Measurements from ENCODE around the gene NTRK2.

The NTRK2 gene

GRCh38 chr9:84781458-84781857 is 111.9 kb downstream of the NTRK2 start:
- DNase-seq, result no peak

DNA sequence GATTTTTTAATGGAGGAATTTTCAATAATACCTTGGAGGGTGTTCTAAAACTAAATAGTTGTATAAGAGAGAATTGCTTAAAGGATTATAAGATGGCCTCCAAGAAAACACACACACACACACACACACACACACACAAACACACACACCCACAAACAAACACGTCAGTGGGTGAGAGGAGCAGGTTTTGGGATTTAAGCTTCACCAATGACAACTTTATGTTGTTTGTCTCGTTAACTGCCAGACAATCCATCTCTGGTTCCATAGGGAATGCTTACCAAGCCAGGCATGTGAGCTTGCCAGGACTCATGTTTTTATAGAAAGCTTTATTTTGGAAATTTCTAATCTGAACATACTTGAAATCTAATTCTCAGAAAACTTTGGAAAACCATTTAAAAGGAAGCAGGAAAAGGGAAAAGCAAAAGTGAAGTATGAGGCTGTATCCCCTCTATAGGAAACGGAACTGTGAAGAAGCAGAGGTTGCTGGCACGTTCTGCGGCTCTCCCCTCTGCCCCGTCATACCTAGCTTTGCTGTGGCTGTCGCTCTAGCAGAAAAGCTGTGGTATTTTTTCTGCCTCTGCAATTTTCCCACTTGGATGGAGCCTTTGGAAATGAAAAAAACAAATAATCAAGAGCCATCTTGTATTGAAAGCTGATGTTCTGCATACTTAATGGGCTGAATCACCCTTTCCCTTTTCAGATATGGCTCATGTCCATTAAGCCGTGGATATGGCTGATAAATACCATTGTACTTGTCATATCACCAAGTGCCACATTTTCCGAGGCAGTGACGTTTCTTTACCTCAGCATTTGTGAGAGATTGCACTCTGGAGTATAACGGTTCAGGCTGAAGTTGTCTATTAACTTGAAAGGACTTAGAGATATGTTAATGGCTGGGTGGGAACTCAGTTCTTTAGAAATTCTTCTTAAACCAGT is 112.7 kb downstream of the NTRK2 start:
- no peak for ATAC-seq
- DNase-seq, result no peak

More at GRCh38 chr9:84781458-84781857, 111.9 kb downstream of the NTRK2 start:
- no peak for ATAC-seq

DNA sequence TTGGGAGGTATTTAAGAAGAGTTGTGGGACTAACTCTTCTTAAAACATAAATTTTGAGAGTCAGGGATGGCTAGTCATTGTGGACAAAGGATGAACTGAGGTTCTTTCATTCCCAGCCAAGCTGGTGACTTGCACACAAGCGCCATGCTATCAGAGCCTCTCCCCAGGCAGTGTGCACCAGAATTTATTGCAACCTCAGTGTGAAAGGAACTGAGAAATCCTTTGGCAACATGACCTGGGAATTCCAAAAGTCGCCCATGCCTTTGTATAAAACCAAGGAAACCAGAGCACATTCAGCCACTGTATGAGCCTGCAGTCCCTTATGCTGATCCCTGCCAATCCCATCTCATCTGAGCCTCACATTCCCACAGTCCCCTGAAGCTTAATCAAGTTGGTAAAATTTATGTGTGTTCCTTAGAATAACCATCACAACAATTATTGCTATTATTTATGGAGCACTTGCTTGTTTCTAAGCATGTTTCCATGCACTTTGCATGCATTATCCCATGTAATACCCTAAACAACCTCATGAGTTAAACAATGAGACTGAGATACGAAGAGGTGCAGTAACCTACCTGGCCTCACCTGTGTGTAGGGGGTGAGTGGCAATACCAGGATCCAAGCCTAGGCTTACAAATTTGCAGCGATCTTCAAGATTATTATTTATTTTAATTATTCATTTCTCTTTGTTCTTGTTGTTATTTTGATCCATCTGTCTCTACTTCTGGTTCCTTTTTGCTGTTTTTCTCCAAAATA is 116.4 kb downstream of the NTRK2 start:
- DNase-seq, result no peak
- ATAC-seq, result no peak

DNA sequence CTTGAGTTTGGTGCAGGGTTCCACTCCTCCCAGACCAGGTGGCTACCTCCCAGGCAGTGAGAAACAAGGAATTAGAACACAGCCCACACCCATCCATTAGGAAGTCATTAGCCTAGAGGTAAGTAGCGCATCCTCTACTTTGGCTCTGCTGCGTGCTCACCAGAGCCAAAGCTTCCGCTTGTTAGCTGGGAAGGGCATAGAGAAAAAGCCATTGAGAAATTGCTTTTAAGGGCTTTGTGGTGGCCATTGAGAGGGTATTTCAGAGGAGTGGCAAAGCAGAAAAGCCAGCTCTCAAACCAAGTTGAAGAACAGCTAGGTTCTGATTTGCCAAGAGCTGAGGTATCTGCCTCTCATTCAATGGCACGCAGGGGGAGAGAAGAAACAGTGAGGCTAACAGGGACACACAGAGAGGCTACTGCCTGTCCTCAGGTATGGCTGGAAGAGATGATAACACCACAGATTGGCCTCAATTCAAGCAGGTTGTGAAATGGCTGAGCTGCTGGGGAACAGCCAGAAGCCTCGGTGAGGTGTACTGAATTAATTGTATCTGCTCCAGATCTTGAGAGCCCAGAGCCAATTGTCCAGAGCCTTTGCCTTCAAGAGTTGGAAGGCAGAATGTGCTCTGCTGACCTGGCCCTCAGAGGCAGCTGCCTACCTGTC is 119.4 kb downstream of the NTRK2 start:
- ATAC-seq (no peak), DNase-seq (no peak)

DNA sequence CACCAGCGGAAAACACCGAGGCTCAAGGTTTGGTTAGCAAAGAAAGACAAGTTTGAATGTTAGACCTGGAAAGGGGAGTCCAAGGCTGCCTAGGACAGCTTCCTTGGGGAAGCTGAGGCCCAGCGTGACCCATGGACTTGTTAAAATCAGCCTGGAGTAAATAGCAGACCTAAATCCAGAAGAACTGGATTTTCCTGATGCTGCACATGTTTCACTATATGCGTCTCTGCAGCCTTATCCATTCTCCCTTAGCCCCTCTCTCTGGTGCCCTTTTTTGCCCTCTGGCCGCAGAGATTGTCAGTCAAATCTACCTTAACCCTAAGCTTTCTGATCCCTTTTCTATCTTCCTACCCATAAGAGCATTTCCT is 119.9 kb downstream of the NTRK2 start:
- no peak for ATAC-seq
- DNase-seq, result no peak

GRCh38 chr9:84791643-84792042 is 122.1 kb downstream of the NTRK2 start:
- no peak for DNase-seq
- ATAC-seq, result no peak

DNA sequence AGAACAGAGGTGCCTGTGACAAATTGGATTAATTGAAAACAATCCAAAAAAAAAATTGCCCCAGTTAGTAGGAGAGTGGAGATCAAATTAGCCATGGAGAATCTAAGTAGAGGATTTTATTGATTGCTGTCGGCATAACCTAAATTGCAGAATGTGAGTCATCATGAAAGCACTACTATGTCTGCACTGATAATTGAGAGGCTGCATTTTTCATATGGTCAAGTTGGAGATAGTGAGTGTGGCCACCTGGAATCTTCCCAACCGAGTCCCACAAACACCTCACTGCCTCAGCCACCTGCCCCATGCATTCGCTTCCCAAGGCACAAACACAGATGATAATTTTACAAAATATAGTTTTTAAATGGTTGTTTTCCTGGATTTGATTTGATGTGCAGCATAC is 123.7 kb downstream of the NTRK2 start:
- ATAC-seq (no peak), DNase-seq (no peak)

GRCh38 chr9:84794981-84795637 is 125.6 kb downstream of the NTRK2 start:
- no peak for ATAC-seq

GRCh38 chr9:84796404-84796803 is 126.9 kb downstream of the NTRK2 start:
- ATAC-seq (no peak), DNase-seq (no peak)

More at GRCh38 chr9:84794981-84795637, 125.6 kb downstream of the NTRK2 start:
- DNase-seq, result no peak

GRCh38 chr9:84799251-84799650 is 129.7 kb downstream of the NTRK2 start:
- no peak for DNase-seq
- no peak for ATAC-seq

- ATAC-seq, result no peak
- no peak for DNase-seq
Measured at GRCh38 chr9:84804951-84805694, 135.6 kb downstream of the NTRK2 start.

GRCh38 chr9:84807431-84807830 is 137.9 kb downstream of the NTRK2 start:
- DNase-seq (no peak), ATAC-seq (no peak)

DNA sequence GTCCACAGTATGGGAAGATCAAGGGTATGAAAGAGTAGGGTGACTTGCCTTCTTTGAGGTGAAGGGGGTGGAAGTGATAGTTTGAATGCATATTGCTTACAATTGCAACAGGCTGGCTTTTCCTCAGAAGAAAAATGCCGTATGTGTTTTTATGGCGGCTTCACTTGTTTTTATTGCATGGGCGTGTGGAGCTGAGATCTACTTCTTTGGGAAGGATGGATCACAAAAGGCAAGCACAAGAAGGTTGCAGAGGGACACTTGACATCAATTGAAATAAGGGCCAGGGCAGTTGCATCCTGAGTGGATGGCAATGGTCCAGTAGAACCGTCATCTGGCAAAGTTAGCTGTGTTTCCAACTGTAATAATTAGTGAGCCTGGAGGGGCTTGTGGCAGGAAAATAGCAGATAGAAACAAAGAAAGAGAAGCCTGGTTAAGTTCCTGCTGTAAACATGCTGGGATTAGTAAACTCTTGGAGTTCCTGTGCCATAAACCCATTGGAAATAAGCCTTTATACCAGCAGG is 138.4 kb downstream of the NTRK2 start:
- no peak for DNase-seq

DNA sequence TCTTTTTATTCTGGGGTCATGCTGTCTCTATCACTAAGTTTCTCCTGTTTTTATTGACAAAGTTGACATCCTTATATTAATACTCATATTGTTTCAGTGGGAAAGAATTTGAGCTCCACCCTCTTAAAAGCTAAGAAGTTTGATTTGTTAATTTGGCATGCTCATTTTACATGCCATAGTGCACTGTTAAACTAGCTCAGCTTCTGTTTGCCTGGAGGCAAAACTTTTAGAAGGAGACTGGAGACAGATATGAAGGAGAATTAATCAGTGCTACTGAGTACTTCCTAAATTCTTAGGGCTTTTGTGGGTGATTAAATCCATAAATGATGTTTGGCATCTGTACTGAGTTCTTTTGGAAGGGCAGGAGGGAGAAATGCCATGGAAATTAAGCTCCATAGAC is 138.9 kb downstream of the NTRK2 start:
- ATAC-seq (no peak), DNase-seq (no peak)

More for the DNA sequence above, 138.4 kb downstream of the NTRK2 start:
- no peak for ATAC-seq

DNA sequence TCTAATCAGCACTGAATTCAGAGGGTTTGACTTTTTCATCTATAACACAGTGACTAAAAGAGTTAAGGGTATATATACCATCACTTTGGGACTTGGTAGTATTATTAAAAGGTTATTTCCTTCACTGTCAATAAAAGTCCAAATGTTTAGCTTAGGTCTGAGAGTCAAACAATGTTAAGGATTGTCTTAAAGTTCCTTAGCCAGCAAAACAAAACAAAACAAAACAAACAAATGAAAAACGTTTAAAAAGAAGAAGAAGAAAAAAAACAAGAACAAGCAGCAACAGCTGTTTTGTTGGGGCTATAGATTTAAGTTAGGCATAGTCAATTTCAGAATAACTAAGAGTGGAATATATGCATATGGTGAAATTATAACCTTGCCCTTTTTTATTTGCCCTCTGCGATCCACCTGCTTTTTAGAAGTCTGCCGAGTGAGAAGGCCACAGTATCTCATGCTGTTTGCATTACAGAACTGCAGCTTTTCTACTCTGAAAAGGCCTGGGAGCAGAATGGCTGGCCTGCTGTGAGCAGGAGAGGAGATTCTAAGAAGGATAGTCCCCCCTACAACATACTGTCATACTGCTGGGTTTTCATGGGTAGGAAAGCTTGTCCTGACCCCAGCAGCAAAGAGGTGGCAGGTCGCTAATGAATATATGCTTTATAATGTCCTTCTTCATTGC is 141.7 kb downstream of the NTRK2 start:
- no peak for DNase-seq
- no peak for ATAC-seq

GRCh38 chr9:84811751-84812074 is 142.2 kb downstream of the NTRK2 start:
- no peak for ATAC-seq
- DNase-seq, result no peak

DNA sequence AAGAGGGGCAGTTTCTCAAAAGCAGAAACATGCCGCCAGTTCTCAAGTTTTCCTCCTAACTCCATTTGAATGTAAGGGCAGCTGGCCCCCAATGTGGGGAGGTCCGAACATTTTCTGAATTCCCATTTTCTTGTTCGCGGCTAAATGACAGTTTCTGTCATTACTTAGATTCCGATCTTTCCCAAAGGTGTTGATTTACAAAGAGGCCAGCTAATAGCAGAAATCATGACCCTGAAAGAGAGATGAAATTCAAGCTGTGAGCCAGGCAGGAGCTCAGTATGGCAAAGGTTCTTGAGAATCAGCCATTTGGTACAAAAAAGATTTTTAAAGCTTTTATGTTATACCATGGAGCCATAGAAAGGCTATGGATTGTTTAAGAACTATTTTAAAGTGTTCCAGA is 142.8 kb downstream of the NTRK2 start:
- no peak for ATAC-seq
- DNase-seq, result no peak

DNA sequence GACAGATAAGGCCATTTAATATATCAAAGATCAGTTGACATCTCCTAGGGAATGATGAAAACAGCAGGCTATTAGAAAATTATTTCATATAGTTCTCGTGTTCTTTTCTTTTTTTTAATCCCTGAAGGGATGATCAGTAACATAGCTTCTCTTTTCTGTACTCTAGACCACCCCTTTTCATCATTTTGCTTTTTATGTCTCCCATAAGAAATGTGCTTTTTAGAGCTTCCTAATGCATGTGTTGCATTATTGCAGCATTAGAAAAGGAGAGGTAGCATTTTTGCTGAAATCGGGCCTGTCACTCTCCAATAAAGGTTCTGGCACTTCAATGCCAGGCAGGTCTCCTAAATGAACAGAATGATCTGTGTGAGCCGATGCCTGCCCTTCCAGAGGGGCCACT is 143.3 kb downstream of the NTRK2 start:
- no peak for DNase-seq
- no peak for ATAC-seq

GRCh38 chr9:84815554-84815953 is 146.0 kb downstream of the NTRK2 start:
- no peak for ATAC-seq
- DNase-seq, result no peak

DNA sequence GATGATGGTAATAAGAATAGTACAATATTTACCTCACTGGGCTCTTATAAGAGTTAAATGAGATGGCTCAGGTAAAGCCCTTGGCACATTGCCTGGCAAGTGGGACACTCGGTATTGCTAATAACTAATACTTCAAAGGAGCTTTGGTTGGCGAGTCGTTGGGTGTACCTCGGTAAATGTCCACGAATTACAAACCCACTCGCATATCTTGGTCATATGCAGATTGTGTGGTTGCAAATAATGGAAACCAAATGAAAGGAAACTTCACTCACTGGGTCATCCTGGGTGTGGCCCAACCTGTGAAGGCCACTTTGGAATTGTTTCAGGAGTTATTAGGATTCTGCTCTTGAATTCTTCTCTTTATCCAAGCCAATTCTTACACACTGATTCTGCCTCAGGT is 147.5 kb downstream of the NTRK2 start:
- no peak for DNase-seq
- no peak for ATAC-seq

DNA sequence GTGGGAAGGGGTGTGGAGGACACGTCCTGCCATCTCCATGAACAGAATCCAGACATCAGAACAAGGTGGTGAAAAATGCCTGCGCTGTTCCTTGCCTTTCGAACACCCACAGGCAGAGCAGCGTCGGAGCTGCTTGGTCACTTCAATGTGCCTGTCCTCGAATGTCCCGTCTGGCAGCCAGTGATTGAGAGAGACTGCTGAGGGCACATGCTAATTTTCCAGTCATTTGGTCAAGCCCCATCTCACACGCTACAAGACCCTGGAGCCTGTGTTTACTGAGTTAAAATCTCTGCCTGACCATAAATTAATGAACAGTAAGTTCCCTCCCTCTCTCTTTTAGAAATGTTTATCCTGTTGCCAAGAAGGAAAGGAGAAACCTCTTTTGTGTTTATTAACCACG is 149.3 kb downstream of the NTRK2 start:
- DNase-seq (no peak), ATAC-seq (no peak)

All from stimulated activated naive CD8-positive, alpha-beta T cell treated with anti-CD3 and anti-CD28 coated beads, Interleukin-15, Interleukin-2, amounts not matched to agents 100 U/mL and 50 U/mL, for 24 hours (primary cell).